ENCODE data around the gene DNAH6.

GRCh38 chr2:84643991-84644390 lies 127.7 kb downstream of the DNAH6 start:
- TF ChIP-seq EZH2 (IDR thresholded peaks at IDR 0.05; ENCODE audit: insufficient read depth, poor library complexity, severe bottlenecking) (no peak), EZH2phosphoT487 (IDR thresholded peaks at IDR 0.05; ENCODE audit: insufficient read depth, low read depth) (no peak)

Measured in GM23248 (cell line).